Astrocyte (in vitro differentiated cells and primary cell): Measurements from ENCODE around the gene CNKSR2. TPM values are rescaled to one million over a fixed set of nuclear protein-coding genes. Genes with fewer than 3 reads are reported as not detected.

Source experiments
- DNase-seq: peaks from one replicate; pipeline ENCODE4 v3.0.0-alpha.2; 2010; ENCODE audit warnings: low read depth
- FAIRE-seq: peaks from 2 replicates; lab custom pipeline; 2011; peaks lifted over from hg19 to GRCh38; lab: Jason Lieb, UNC
- H2AFZ ChIP-seq: 2 replicates; pipeline ENCODE4 v1.6.0; 2012; ENCODE audit warnings: low read depth, low read length, inconsistent platforms
- H3K27ac ChIP-seq: 2 replicates; pipeline ENCODE4 v1.5.1; 2011; ENCODE audit warnings: low read depth, low read length, inconsistent platforms
- H3K27me3 ChIP-seq: 2 replicates; pipeline ENCODE4 v1.6.0; 2011; ENCODE audit warnings: low read length, inconsistent platforms; ENCODE audit not compliant: insufficient read depth
- H3K36me3 ChIP-seq: 2 replicates; pipeline ENCODE4 v1.5.1; 2011; ENCODE audit warnings: low read length, inconsistent platforms; ENCODE audit not compliant: insufficient read depth
- H3K4me1 ChIP-seq: 2 replicates; pipeline ENCODE4 v1.5.1; 2011; ENCODE audit warnings: low read length, inconsistent platforms; ENCODE audit not compliant: insufficient read depth
- H3K4me2 ChIP-seq: 2 replicates; pipeline ENCODE4 v1.6.0; 2012; ENCODE audit warnings: low read length, inconsistent platforms
- H3K4me3 ChIP-seq: 2 replicates; pipeline ENCODE4 v1.5.1; 2011; ENCODE audit warnings: low read depth, mild to moderate bottlenecking, low read length, inconsistent platforms; ENCODE audit not compliant: insufficient read depth
- H3K79me2 ChIP-seq: 2 replicates; pipeline ENCODE4 v1.6.0; 2012; ENCODE audit warnings: mild to moderate bottlenecking, low read length, inconsistent platforms; ENCODE audit not compliant: insufficient read depth
- H3K9ac ChIP-seq: 2 replicates; pipeline ENCODE4 v1.6.0; 2012; ENCODE audit warnings: mild to moderate bottlenecking, low read length, inconsistent platforms
- H3K9me3 ChIP-seq: 2 replicates; pipeline ENCODE4 v1.5.1; 2012; ENCODE audit warnings: low read depth, mild to moderate bottlenecking, low read length, inconsistent platforms; ENCODE audit not compliant: insufficient read depth
- H4K20me1 ChIP-seq: 2 replicates; pipeline ENCODE4 v1.6.0; 2012; ENCODE audit warnings: low read length, inconsistent platforms; ENCODE audit not compliant: insufficient read depth
- H3K27ac Mint-ChIP-seq: one replicate; pipeline ENCODE4 v1.8.0; 2021; ENCODE audit warnings: mild to moderate bottlenecking, mixed read lengths; ENCODE audit not compliant: unreplicated experiment
- H3K27me3 Mint-ChIP-seq: one replicate; pipeline ENCODE4 v1.8.0; 2021; ENCODE audit warnings: low read depth, mixed read lengths; ENCODE audit not compliant: unreplicated experiment
- H3K36me3 Mint-ChIP-seq: one replicate; pipeline ENCODE4 v1.8.0; 2021; ENCODE audit warnings: low read depth, mixed read lengths; ENCODE audit not compliant: unreplicated experiment
- H3K4me1 Mint-ChIP-seq: one replicate; pipeline ENCODE4 v1.8.0; 2021; ENCODE audit warnings: low read depth, mixed read lengths; ENCODE audit not compliant: unreplicated experiment
- H3K4me3 Mint-ChIP-seq: one replicate; pipeline ENCODE4 v1.8.0; 2021; ENCODE audit warnings: mild to moderate bottlenecking, moderate library complexity, mixed read lengths; ENCODE audit not compliant: unreplicated experiment
- H3K9me3 Mint-ChIP-seq: one replicate; pipeline ENCODE4 v1.8.0; 2021; ENCODE audit warnings: mild to moderate bottlenecking, mixed read lengths; ENCODE audit not compliant: unreplicated experiment
- EZH2 ChIP-seq: IDR thresholded peaks from 2 replicates; pipeline ENCODE4 v1.6.1; 2012; ENCODE audit warnings: mild to moderate bottlenecking, low read length, inconsistent platforms; ENCODE audit not compliant: insufficient read depth
- total RNA-seq: library from RNA; stranded (reverse); gene quantifications from 2 replicates; pipeline ENCODE4 v1.2.1, GENCODE V29; 2021
- TF ChIP-seq, protein P1 (sequence below): IDR thresholded peaks from 2 replicates; pipeline ENCODE4 v1.5.1; 2011; ENCODE audit warnings: low read depth, mild to moderate bottlenecking, inconsistent platforms, low read length, moderate library complexity; ENCODE audit not compliant: insufficient read depth

CNKSR2 gene
- total RNA-seq, 1 donor from 2014 or later, result 4.1 TPM

- H3K9me3 ChIP-seq, result no peaks in the 10 kb centered on the region
- H3K27me3 ChIP-seq, result no peaks in the 10 kb centered on the region
- FAIRE-seq (no peak), DNase-seq (no peak)
- no peaks in the 10 kb centered on the region for H3K4me1 Mint-ChIP-seq
- H3K4me1 ChIP-seq, result peaks cover 5% of the 10 kb centered on the region
- H3K9ac ChIP-seq, result no peak overlapping the region
- no peak overlapping the region for H3K4me3 Mint-ChIP-seq
- H3K36me3 ChIP-seq, result no peaks in the 10 kb centered on the region
- H3K9me3 Mint-ChIP-seq, result peaks cover 2% of the 10 kb centered on the region
- H3K27ac ChIP-seq, result no peak overlapping the region
- H4K20me1 ChIP-seq, result no peaks in the 10 kb centered on the region
- no peak overlapping the region for H3K4me2 ChIP-seq
- H3K27ac Mint-ChIP-seq, result no peak overlapping the region
- H3K27me3 Mint-ChIP-seq, result no peaks in the 10 kb centered on the region
- no peak overlapping the region for H2AFZ ChIP-seq
- TF ChIP-seq, protein P1, sequence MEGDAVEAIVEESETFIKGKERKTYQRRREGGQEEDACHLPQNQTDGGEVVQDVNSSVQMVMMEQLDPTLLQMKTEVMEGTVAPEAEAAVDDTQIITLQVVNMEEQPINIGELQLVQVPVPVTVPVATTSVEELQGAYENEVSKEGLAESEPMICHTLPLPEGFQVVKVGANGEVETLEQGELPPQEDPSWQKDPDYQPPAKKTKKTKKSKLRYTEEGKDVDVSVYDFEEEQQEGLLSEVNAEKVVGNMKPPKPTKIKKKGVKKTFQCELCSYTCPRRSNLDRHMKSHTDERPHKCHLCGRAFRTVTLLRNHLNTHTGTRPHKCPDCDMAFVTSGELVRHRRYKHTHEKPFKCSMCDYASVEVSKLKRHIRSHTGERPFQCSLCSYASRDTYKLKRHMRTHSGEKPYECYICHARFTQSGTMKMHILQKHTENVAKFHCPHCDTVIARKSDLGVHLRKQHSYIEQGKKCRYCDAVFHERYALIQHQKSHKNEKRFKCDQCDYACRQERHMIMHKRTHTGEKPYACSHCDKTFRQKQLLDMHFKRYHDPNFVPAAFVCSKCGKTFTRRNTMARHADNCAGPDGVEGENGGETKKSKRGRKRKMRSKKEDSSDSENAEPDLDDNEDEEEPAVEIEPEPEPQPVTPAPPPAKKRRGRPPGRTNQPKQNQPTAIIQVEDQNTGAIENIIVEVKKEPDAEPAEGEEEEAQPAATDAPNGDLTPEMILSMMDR, result no peak
- TF ChIP-seq EZH2, result no peak
- H3K36me3 Mint-ChIP-seq, result no peaks in the 10 kb centered on the region
- H3K4me3 ChIP-seq, result no peak overlapping the region
- no peaks in the 10 kb centered on the region for H3K79me2 ChIP-seq
These were observed 4.6 kb upstream of the CNKSR2 start for GRCh38 chrX:21369613-21370012.

DNA sequence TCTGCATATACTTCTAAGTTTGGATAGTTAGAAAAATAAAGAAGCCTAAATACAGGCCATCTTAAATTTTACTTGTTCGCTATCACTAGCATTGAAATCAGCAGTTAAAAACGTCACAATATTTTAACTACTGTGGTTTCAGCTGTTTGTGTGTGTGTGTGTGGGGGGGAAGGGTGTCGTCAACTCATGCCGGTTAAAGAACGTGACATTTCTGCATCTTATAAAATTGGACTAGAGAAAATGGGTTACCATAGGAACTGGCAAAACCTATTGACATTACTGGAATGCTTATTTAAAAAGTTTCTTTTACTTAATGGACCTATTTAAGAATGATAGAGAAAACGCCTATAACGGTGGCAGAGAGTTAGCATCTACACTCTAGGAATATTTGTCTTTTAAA lies 1.2 kb upstream of the CNKSR2 start:
- TF ChIP-seq EZH2, result no peak
- TF ChIP-seq, protein P1, result no peak
- no peak overlapping the region for H3K27ac Mint-ChIP-seq
- no peaks in the 10 kb centered on the region for H3K4me1 Mint-ChIP-seq
- Histone ChIP-seq H3K9me3 (no peaks in the 10 kb centered on the region), H3K27ac (no peak overlapping the region), H4K20me1 (no peaks in the 10 kb centered on the region), H2AFZ (no peak overlapping the region), H3K4me2 (no peak overlapping the region), H3K9ac (no peak overlapping the region), H3K79me2 (no peaks in the 10 kb centered on the region), H3K4me1 (peaks cover 5% of the 10 kb centered on the region), H3K27me3 (peaks cover 7% of the 10 kb centered on the region), H3K36me3 (no peaks in the 10 kb centered on the region), H3K4me3 (no peak overlapping the region)
- H3K27me3 Mint-ChIP-seq, result no peaks in the 10 kb centered on the region
- no peaks in the 10 kb centered on the region for H3K9me3 Mint-ChIP-seq
- DNase-seq (no peak), FAIRE-seq (no peak)
- H3K4me3 Mint-ChIP-seq, result no peak overlapping the region
- no peaks in the 10 kb centered on the region for H3K36me3 Mint-ChIP-seq

- Histone ChIP-seq H3K27me3 (peaks cover 7% of the 10 kb centered on the region), H3K9ac (peak overlapping the region; percentile 61), H3K27ac (no peak overlapping the region), H3K4me2 (peak overlapping the region; percentile 90), H3K4me3 (peak overlapping the region; percentile 62), H4K20me1 (no peaks in the 10 kb centered on the region), H3K79me2 (no peaks in the 10 kb centered on the region), H3K9me3 (no peaks in the 10 kb centered on the region), H3K36me3 (no peaks in the 10 kb centered on the region), H2AFZ (peak overlapping the region; percentile 86), H3K4me1 (peaks cover 5% of the 10 kb centered on the region)
- no peaks in the 10 kb centered on the region for H3K9me3 Mint-ChIP-seq
- H3K4me1 Mint-ChIP-seq, result no peaks in the 10 kb centered on the region
- H3K27me3 Mint-ChIP-seq, result no peaks in the 10 kb centered on the region
- peak overlapping the region; percentile 81 for H3K4me3 Mint-ChIP-seq
- H3K36me3 Mint-ChIP-seq, result no peaks in the 10 kb centered on the region
- FAIRE-seq (no peak), DNase-seq (no peak)
- H3K27ac Mint-ChIP-seq, result no peak overlapping the region
- TF ChIP-seq, protein P1, result no peak
- no peak for TF ChIP-seq EZH2
These were observed 518 bp upstream of the CNKSR2 start for GRCh38 chrX:21373637-21374162.
